A172 (cell line): ENCODE measurements around the gene CPN2. TPM values are rescaled to one million over a fixed set of nuclear protein-coding genes. Genes with fewer than 3 reads are reported as not detected.
A peak's percentile ranks its signal among the peaks of the same experiment; 100 is the strongest.

ENCODE experiments used
- DNase-seq: peaks from one replicate; pipeline ENCODE4 v3.0.0-alpha.2; 2015; ENCODE audit warnings: low spot score
- total RNA-seq: library from RNA; depleted of rRNA; stranded (reverse); fragments of >200 nt; shearing (Covaris generic); gene quantifications from 2 replicates; pipeline ENCODE4 v1.2.3, GENCODE V29; 2014

CPN2 gene
- total RNA-seq, 1 experiment from 2014 or later: not detected

GRCh38 chr3:194352667-194353246, 1.6 kb upstream of the CPN2 start:
- no peak for DNase-seq

GRCh38 chr3:194351952-194352536, 916 bp upstream of the CPN2 start:
- DNase-seq: no peak

GRCh38 chr3:194350726-194351071, 429 bp downstream of the CPN2 start:
- DNase-seq: no peak

GRCh38 chr3:194348354-194348753, 2.8 kb downstream of the CPN2 start:
- DNase-seq: no peak

- DNase-seq: no peak
These were observed 4.5 kb downstream of the CPN2 start for GRCh38 chr3:194346621-194347020.

- DNase-seq: no peak
These were observed 5.1 kb downstream of the CPN2 start for GRCh38 chr3:194346035-194346434.

- DNase-seq: peak; percentile 58
These were observed 7.1 kb downstream of the CPN2 start for GRCh38 chr3:194344012-194344411.

GRCh38 chr3:194343561-194343893, 7.6 kb downstream of the CPN2 start:
- DNase-seq: no peak

- DNase-seq: no peak
These were observed 8.1 kb downstream of the CPN2 start for GRCh38 chr3:194342861-194343560.

GRCh38 chr3:194340757-194341400, 10.2 kb downstream of the CPN2 start:
- DNase-seq: no peak

GRCh38 chr3:194339840-194340239, 11.3 kb downstream of the CPN2 start:
- DNase-seq: no peak

- no peak for DNase-seq
These were observed 11.8 kb downstream of the CPN2 start for GRCh38 chr3:194339356-194339755.

GRCh38 chr3:194337965-194338753, 13.0 kb downstream of the CPN2 start:
- DNase-seq: no peak

GRCh38 chr3:194336601-194337355, 14.3 kb downstream of the CPN2 start:
- DNase-seq: no peak

- DNase-seq: no peak
These were observed 17.2 kb downstream of the CPN2 start for GRCh38 chr3:194333981-194334320.

GRCh38 chr3:194333212-194333980, 17.7 kb downstream of the CPN2 start:
- peak; percentile 79 for DNase-seq

- DNase-seq: no peak
These were observed 18.3 kb downstream of the CPN2 start for GRCh38 chr3:194332858-194333211.

- no peak for DNase-seq
These were observed 20.5 kb downstream of the CPN2 start for GRCh38 chr3:194330579-194330978.

GRCh38 chr3:194330160-194330559, 21.0 kb downstream of the CPN2 start:
- no peak for DNase-seq

- no peak for DNase-seq
These were observed 21.6 kb downstream of the CPN2 start for GRCh38 chr3:194329583-194329965.
